Dendritic cell treated with granulocyte-macrophage colony-stimulating factor and Interleukin-4, amounts not matched to agents 40 ng/mL and 50 ng/mL, for 4 days (primary cell): ENCODE measurements around the gene NPL.

Source experiments
- H3K27ac Mint-ChIP-seq: one replicate; pipeline ENCODE4 v1.8.0; 2022; ENCODE audit warnings: mild to moderate bottlenecking, mixed read lengths
- H3K27me3 Mint-ChIP-seq: one replicate; pipeline ENCODE4 v1.8.0; 2022; ENCODE audit warnings: mild to moderate bottlenecking, mixed read lengths
- H3K36me3 Mint-ChIP-seq: one replicate; pipeline ENCODE4 v1.8.0; 2022; ENCODE audit warnings: low read depth, mixed read lengths
- H3K4me1 Mint-ChIP-seq: one replicate; pipeline ENCODE4 v1.8.0; 2022; ENCODE audit warnings: low read depth, mixed read lengths
- H3K4me3 Mint-ChIP-seq: one replicate; pipeline ENCODE4 v1.8.0; 2022; ENCODE audit warnings: mild to moderate bottlenecking, moderate library complexity, mixed read lengths
- H3K9me3 Mint-ChIP-seq: one replicate; pipeline ENCODE4 v1.8.0; 2022; ENCODE audit warnings: mixed read lengths
- intact Hi-C: fragments of 100-400 bp; cut with micrococcal nuclease; formaldehyde crosslinking; loops from one replicate; pipeline ENCODE4 v1.15.0; 2022

NPL gene

DNA sequence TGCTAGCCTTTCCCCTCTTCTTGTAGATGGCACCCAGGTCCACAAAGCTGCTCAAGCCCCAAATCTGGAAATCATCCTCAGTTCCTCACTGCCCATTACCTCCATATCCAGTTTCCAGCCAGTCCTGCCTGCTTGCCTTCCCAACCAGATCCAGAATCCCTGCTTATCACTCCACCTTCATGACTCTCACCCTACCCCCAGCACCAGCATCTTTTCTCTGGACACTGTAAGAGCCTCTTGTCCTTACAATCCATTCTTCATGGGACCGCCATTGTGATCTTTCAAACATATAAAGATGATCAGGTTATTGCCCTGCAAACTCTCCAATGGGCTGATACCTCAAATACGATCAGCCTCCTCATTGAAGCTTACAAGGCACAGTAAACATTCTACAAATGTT is 23.5 kb upstream of the NPL start:
- H3K36me3 Mint-ChIP-seq, result no peaks in the 10 kb centered on the region
- intact Hi-C loops, result no loop called here
- H3K9me3 Mint-ChIP-seq, result peaks cover 9% of the 10 kb centered on the region
- no peaks in the 10 kb centered on the region for H3K4me1 Mint-ChIP-seq
- H3K27ac Mint-ChIP-seq, result no peak overlapping the region
- H3K27me3 Mint-ChIP-seq, result peaks cover 9% of the 10 kb centered on the region
- H3K4me3 Mint-ChIP-seq, result no peak overlapping the region

- H3K9me3 Mint-ChIP-seq, result no peaks in the 10 kb centered on the region
- no peak overlapping the region for H3K27ac Mint-ChIP-seq
- peaks cover 12% of the 10 kb centered on the region for H3K27me3 Mint-ChIP-seq
- H3K36me3 Mint-ChIP-seq, result no peaks in the 10 kb centered on the region
- no peak overlapping the region for H3K4me3 Mint-ChIP-seq
- intact Hi-C loops, result no loop called here
- no peaks in the 10 kb centered on the region for H3K4me1 Mint-ChIP-seq
Measured at GRCh38 chr1:182766881-182767645, 22.5 kb upstream of the NPL start.

DNA sequence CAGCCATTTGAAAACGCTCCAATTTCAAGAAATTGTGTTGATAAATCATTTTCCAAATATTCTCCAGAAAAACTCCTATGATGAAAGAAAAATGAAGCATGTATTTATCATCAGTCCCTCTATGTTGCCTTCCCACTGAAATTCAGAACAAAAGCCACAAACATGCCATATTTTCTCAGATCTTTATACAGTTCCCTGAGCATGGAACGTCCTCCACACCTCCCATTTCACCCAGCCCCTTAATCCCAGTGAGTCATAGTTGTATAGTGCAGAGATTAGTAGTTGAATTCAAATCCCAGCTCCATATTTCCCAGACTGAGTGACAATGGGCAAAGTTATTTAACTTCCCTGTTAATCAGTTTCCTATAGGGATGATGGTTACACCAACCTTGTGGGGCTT is 20.6 kb upstream of the NPL start:
- peaks cover 14% of the 10 kb centered on the region for H3K27me3 Mint-ChIP-seq
- intact Hi-C loops, result no loop called here
- no peaks in the 10 kb centered on the region for H3K4me1 Mint-ChIP-seq
- no peak overlapping the region for H3K4me3 Mint-ChIP-seq
- no peak overlapping the region for H3K27ac Mint-ChIP-seq
- no peaks in the 10 kb centered on the region for H3K9me3 Mint-ChIP-seq
- H3K36me3 Mint-ChIP-seq, result no peaks in the 10 kb centered on the region

GRCh38 chr1:182770232-182770631 is 19.3 kb upstream of the NPL start:
- H3K27ac Mint-ChIP-seq, result no peak overlapping the region
- intact Hi-C loops, result no loop called here
- H3K27me3 Mint-ChIP-seq, result peaks cover 12% of the 10 kb centered on the region
- H3K4me1 Mint-ChIP-seq, result no peaks in the 10 kb centered on the region
- H3K9me3 Mint-ChIP-seq, result no peaks in the 10 kb centered on the region
- H3K4me3 Mint-ChIP-seq, result no peak overlapping the region
- H3K36me3 Mint-ChIP-seq, result no peaks in the 10 kb centered on the region

- H3K9me3 Mint-ChIP-seq, result no peaks in the 10 kb centered on the region
- H3K4me3 Mint-ChIP-seq, result no peak overlapping the region
- H3K27me3 Mint-ChIP-seq, result peaks cover 8% of the 10 kb centered on the region
- H3K4me1 Mint-ChIP-seq, result no peaks in the 10 kb centered on the region
- no peaks in the 10 kb centered on the region for H3K36me3 Mint-ChIP-seq
- no peak overlapping the region for H3K27ac Mint-ChIP-seq
- intact Hi-C loops, result no loop called here
Measured at GRCh38 chr1:182771187-182771984, 18.2 kb upstream of the NPL start.

DNA sequence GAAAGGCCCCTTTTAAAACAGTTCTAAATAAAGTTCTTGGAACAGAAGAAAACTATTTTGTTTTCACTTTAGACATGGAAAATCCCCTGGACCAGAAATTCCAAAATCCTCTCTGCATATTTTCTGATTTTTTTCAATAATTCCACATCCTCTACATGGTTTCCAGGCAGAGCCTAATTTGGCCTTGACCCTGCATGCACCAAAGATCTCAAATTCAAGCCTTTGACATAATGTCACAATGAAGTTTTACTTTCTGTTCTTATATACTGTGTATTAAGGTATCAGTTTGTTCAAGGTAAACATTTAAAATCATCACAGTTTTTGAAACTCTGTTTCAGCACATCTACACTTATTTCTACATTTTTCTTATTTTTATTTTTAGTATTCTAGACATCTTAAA is 12.2 kb upstream of the NPL start:
- Mint-ChIP-seq H3K27ac (no peak overlapping the region), H3K9me3 (no peaks in the 10 kb centered on the region), H3K36me3 (no peaks in the 10 kb centered on the region), H3K4me1 (peaks cover 6% of the 10 kb centered on the region), H3K27me3 (peaks cover 4% of the 10 kb centered on the region), H3K4me3 (no peak overlapping the region)
- intact Hi-C loops, result no loop called here

- intact Hi-C loops, result no loop called here
- peaks cover 12% of the 10 kb centered on the region for H3K4me1 Mint-ChIP-seq
- H3K36me3 Mint-ChIP-seq, result no peaks in the 10 kb centered on the region
- peaks cover 3% of the 10 kb centered on the region for H3K27me3 Mint-ChIP-seq
- no peaks in the 10 kb centered on the region for H3K9me3 Mint-ChIP-seq
- no peak overlapping the region for H3K27ac Mint-ChIP-seq
- H3K4me3 Mint-ChIP-seq, result no peak overlapping the region
Measured at GRCh38 chr1:182778862-182779261, 10.7 kb upstream of the NPL start.

DNA sequence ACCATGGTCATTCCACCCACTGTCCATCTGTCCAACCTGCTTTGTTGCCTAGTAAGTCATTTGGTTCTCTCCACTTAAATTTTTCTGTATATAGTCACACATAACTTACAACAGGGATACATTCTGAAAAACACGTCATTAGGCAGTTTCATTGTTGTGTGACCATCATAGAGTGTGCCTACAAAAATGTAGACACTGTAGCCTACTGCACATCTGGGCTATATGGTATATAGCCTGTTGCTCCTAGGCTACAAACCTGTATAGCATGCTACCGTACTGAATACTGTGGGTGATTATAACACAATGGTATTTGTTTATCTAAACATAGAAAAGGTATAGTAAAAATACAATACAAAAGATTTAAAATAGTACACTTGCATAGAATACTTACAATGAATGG is 10.0 kb upstream of the NPL start:
- Mint-ChIP-seq H3K27ac (no peak overlapping the region), H3K4me3 (no peak overlapping the region), H3K9me3 (no peaks in the 10 kb centered on the region), H3K4me1 (peaks cover 12% of the 10 kb centered on the region), H3K27me3 (no peaks in the 10 kb centered on the region), H3K36me3 (no peaks in the 10 kb centered on the region)
- intact Hi-C loops, result no loop called here

DNA sequence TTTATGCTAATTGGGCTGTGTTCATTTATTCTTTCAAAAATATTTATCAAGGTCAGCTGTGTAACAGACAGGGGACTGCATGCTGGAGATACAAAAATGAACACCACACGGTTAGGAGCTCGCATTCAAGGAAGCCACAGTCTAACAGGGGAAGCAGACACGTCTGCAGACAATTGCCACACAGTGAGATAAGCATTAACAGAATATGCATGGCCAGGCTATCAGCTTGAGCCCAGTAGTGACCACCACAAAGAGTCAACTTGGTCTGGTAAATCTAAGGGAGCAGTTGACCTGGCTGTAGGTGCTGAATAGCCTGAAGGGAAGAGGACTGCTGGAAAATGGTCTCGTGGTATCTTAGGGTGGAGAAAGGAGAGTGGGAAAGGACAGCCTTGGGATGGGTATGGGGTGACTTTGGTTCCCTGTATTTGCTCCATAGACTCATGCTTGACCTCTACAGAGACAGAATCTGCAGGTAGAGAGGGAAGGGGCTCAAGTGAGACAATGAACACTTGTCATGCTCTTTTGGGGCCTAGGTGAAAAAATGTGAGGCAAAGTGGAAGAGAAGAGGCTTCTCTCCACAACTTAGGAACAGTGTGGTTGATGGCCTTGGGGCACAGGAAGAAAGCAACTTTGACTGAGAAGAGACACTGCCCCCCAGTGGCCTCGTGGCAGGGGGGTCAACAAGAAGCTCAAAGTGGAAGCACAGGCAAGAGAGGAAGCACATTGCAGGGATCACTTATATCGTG is 7.6 kb upstream of the NPL start:
- Mint-ChIP-seq H3K4me1 (peaks cover 17% of the 10 kb centered on the region), H3K9me3 (no peaks in the 10 kb centered on the region), H3K27me3 (no peaks in the 10 kb centered on the region), H3K4me3 (no peak overlapping the region), H3K36me3 (no peaks in the 10 kb centered on the region), H3K27ac (no peak overlapping the region)
- intact Hi-C loops, result loop anchor here (5.0 kb wide), 1 partner anchor 695 kb away; no protein-coding TSS in a partner anchor

DNA sequence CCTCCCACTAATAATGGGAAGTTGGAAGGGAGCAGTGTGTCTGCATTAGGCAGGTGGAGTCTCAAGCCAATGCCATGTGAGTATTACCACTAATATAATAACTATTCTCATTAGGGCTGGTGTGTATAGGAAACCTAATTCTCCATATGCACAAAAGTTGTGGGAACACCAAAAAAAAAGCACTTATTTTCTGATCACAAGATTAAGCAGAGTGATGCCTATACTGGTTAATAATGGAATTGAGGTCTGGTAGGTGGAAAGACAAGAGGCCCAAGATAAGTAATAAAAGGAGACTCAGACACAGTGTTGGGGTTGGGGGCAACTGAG is 7.0 kb upstream of the NPL start:
- no peaks in the 10 kb centered on the region for H3K9me3 Mint-ChIP-seq
- no peak overlapping the region for H3K4me3 Mint-ChIP-seq
- H3K36me3 Mint-ChIP-seq, result no peaks in the 10 kb centered on the region
- intact Hi-C loops, result loop anchor here (5.0 kb wide), 1 partner anchor 695 kb away; no protein-coding TSS in a partner anchor
- H3K27me3 Mint-ChIP-seq, result no peaks in the 10 kb centered on the region
- H3K27ac Mint-ChIP-seq, result no peak overlapping the region
- peaks cover 17% of the 10 kb centered on the region for H3K4me1 Mint-ChIP-seq

DNA sequence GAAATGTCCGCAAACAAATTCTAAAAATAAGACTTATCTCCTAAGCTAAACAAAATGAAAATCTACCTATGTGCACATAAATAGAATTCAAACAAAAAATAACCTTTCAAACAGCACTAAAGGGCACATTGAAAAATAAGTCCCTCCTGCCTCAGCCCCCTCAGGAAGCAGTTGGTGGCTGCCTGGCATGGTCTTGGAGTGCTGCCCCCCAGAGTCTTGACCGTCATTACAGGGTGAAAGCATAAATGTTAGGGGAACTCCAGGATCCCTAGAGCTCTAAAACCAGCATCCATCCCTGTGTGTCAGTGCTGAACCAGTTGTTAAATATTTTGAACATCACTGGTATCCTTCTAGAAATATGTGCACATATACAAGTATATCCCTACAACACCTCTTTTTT is 6.5 kb upstream of the NPL start:
- H3K4me1 Mint-ChIP-seq, result peaks cover 20% of the 10 kb centered on the region
- intact Hi-C loops, result loop anchor here (5.0 kb wide), 1 partner anchor 696 kb away; no protein-coding TSS in a partner anchor
- no peak overlapping the region for H3K4me3 Mint-ChIP-seq
- H3K36me3 Mint-ChIP-seq, result no peaks in the 10 kb centered on the region
- no peaks in the 10 kb centered on the region for H3K9me3 Mint-ChIP-seq
- H3K27me3 Mint-ChIP-seq, result peaks cover 4% of the 10 kb centered on the region
- no peak overlapping the region for H3K27ac Mint-ChIP-seq

DNA sequence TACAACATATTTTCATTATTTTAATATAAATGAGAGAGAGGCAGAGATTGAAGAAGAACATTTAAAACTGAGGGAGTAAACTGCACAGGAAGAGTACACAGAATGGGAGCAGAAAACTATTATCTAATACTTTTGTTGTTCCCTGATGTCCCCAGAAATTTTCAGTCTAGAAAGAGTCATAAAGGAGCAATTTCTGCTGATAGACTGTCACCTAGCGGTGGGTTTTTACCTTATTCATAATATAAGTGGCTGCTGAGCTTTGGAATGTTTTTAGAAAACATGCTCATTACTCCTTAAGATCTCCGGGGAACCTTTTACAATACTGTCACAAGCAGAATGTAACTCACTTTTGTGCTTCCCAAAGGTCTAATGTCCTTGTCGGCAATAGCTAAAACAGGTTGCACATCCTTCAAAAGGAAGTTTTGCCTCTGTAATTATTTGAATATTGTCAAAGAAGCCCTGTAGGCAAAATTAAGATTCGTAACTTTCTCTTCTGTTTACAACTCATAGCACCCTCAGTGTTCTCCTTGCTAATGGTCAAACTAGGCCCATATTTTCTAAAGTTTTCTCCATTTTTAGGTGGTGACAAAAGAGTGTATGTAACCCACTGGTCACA is 4.9 kb upstream of the NPL start:
- peaks cover 8% of the 10 kb centered on the region for H3K36me3 Mint-ChIP-seq
- peaks cover 27% of the 10 kb centered on the region for H3K4me1 Mint-ChIP-seq
- H3K9me3 Mint-ChIP-seq, result no peaks in the 10 kb centered on the region
- intact Hi-C loops, result loop anchor here (1.0 to 5.0 kb wide), 5 partner anchors 183 to 752 kb away; partner anchors contain the start of gene GLUL
- H3K27ac Mint-ChIP-seq, result no peak overlapping the region
- no peak overlapping the region for H3K4me3 Mint-ChIP-seq
- peaks cover 10% of the 10 kb centered on the region for H3K27me3 Mint-ChIP-seq

- intact Hi-C loops, result loop anchor here (5.0 kb wide), 2 partner anchors 393 to 753 kb away; partner anchors contain the start of gene GLUL
- peaks cover 27% of the 10 kb centered on the region for H3K4me1 Mint-ChIP-seq
- no peak overlapping the region for H3K4me3 Mint-ChIP-seq
- peaks cover 13% of the 10 kb centered on the region for H3K36me3 Mint-ChIP-seq
- H3K9me3 Mint-ChIP-seq, result no peaks in the 10 kb centered on the region
- no peak overlapping the region for H3K27ac Mint-ChIP-seq
- peaks cover 10% of the 10 kb centered on the region for H3K27me3 Mint-ChIP-seq
Measured at GRCh38 chr1:182785181-182785580, 4.4 kb upstream of the NPL start.
